Heart right ventricle (tissue), 16 donors: Measurements from ENCODE around the gene ADAMTS14. TPM values are rescaled to one million over a fixed set of nuclear protein-coding genes. Genes with fewer than 3 reads are reported as not detected.

Experiments used
- ATAC-seq, 8 donors: fragments of 200-7000 bp; cut with Tn5 transposase; one replicate each; pipeline ENCODE4 v1.9.1; 2020; ENCODE audit warnings: mild to moderate bottlenecking in 8 of 8, moderate library complexity in 8 of 8, moderate number of reproducible peaks in 1 of 8
- DNase-seq, 2 donors: peaks; one replicate each; pipeline ENCODE4 v3.0.0-alpha.2; 2020
- H3K27ac ChIP-seq, 10 donors: fragments of 200-600 bp; sonication (generic) in 2 of 10; one replicate each; pipeline versions ENCODE4 v1.5.0 to v1.8.0; 2020 to 2022; ENCODE audit warnings: mild to moderate bottlenecking in 3 of 10
- H3K27me3 ChIP-seq, 7 donors: fragments of 200-600 bp; one replicate each; pipeline ENCODE4 v1.8.0; 2021 to 2022; ENCODE audit warnings: mild to moderate bottlenecking in 2 of 7
- H3K36me3 ChIP-seq, 9 donors: fragments of 200-600 bp; sonication (generic) in 1 of 9; one replicate each; pipeline versions ENCODE4 v1.5.0 to v1.8.0; 2020 to 2022; ENCODE audit warnings: mild to moderate bottlenecking in 2 of 9
- H3K4me1 ChIP-seq, 9 donors: fragments of 200-600 bp; sonication (generic) in 1 of 9; one replicate each; pipeline versions ENCODE4 v1.5.0 to v1.8.0; 2020 to 2022; ENCODE audit warnings: mild to moderate bottlenecking in 4 of 9
- H3K4me3 ChIP-seq, 10 donors: fragments of 200-600 bp; sonication (generic) in 2 of 10; one replicate each; pipeline versions ENCODE4 v1.5.0 to v1.8.0; 2020 to 2022; ENCODE audit warnings: mild to moderate bottlenecking in 7 of 10, moderate library complexity in 2 of 10
- H3K9me3 ChIP-seq, 11 donors: fragments of 200-600 bp in 10 of 11; sonication (generic) in 2 of 11; one replicate each; pipeline versions ENCODE4 v1.5.0 to v1.8.0; 2013 to 2022; ENCODE audit warnings: mild to moderate bottlenecking in 2 of 11, control low read depth in 1 of 11, moderate library complexity in 1 of 11
- WGBS, 2 donors: extraction: QIAGEN DNeasy Blood & Tissue Kit; methylation state at CpG; one replicate each; pipeline ENCODE4 v1.1.7; 2013; ENCODE audit warnings: inconsistent platforms in 1 of 2; 5-methylcytosine and 5-hydroxymethylcytosine counted together
- intact Hi-C, 10 donors: fragments of 100-400 bp; cut with DNase I; formaldehyde crosslinking; loops; one replicate each; pipeline versions ENCODE4 v1.11.1 to v1.14.2; 2022
- polyA plus RNA-seq, 2 donors: library from polyadenylated mRNA; stranded (reverse); fragments of 200-250 nt; gene quantifications; one replicate each; pipeline ENCODE4 v1.2.3, GENCODE V29; 2013
- total RNA-seq, 10 donors: library from RNA; stranded (reverse); fragmentation: NEBNext Ultra II Directional in 3 of 10; extraction: Animal tissue kit (Norgen Biotek cat#: 25700) in 3 of 10; gene quantifications; one replicate each; pipeline versions ENCODE4 v1.2.1 to v1.2.4, GENCODE V29; 2021 to 2023
- TF ChIP-seq, protein P1 (sequence below), 9 donors: fragments of 200-600 bp; sonication (generic) in 2 of 9; IDR thresholded peaks; one replicate each; pipeline versions ENCODE4 v1.5.0 to v1.8.0; 2021 to 2022; ENCODE audit warnings: antibody characterized with exemption in 9 of 9, mild to moderate bottlenecking in 5 of 9, moderate library complexity in 1 of 9
- donor health status: Arrhythmogenic right ventricular cardiomyopathy.
- donor health status: ischemic (EF 13 %, LVEDD 7.1; RV severe dilation, severe dysfunction).
- donor health status: healthy with polysubstance abuse.
- donor health status: DM: no; HTN: yes; CAD: no.
- donor health status: DM: no; HTN: no; CAD: no.
- donor health status: ischemic (EF 25% LVEDD 6.9; RV normal size, moderate dysfunction).
- donor health status: ischemic (EF 25% LVEDD 5.7; RV mildly dilated, moderate dysfunction).
- donor health status: healthy.
- donor health status: DM: yes; HTN: yes; CAD: no.
- donor health status: Ischemic cardiomyopathy.
- donor health status: ischemic (EF 35%, LVEDD 5.7; RV mildly dilated, moderate dysfunction).
- donor health status: nonischemic (EF 11% LVEDD 7.7; RV severe dilation, severe dysfunction).
- donor health status: DM: yes; HTN: yes; CAD: no.
- donor health status: PGD.
- donor health status: ischemic (EF 29% LVEDD 5.4; RV normal size, mild dysfunction).
- donor health status: nonischemic (EF 23%, LVEDD 6.1; RV moderate dilation, normal function).

Gene ADAMTS14
- total and polyA plus RNA-seq, 12 donors: 0.08 to 1.4 (median 0.57) TPM

DNA sequence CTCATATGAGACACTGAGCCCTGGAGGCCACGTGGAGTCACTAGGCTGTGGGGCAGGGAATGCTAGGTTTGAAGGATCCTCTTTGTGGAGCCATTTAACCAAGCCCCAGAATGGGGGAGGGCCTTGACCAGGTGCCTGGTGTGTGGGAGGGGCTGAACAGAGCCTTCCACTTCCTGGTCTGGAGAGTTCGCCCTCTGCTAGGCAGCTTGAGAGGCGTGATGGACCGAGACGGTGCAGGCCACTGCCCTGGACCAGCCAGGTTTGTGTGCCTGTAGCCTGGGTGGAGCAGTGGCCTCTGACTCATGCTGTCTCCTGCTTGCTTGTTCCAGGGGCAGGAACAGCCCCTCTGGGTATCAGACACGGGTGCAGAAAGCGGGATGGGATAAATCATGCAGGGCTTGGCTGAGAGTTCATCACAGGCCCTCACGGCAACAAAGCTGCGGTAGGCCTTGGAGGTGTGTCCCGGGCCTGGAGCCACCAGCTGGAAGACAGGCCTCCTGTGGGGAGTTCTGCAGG lies 27.4 kb downstream of the ADAMTS14 start:
- intact Hi-C loops: no loop called here
- ATAC-seq (peak in 1 of 8 donors; percentile 24), DNase-seq (no peak)
- no peaks in the 10 kb centered on the region for H3K27me3 ChIP-seq
- H3K4me1 ChIP-seq: no peaks in the 10 kb centered on the region
- H3K9me3 ChIP-seq: no peaks in the 10 kb centered on the region
- no peak overlapping the region for H3K4me3 ChIP-seq
- no peaks in the 10 kb centered on the region for H3K36me3 ChIP-seq
- TF ChIP-seq, protein P1, sequence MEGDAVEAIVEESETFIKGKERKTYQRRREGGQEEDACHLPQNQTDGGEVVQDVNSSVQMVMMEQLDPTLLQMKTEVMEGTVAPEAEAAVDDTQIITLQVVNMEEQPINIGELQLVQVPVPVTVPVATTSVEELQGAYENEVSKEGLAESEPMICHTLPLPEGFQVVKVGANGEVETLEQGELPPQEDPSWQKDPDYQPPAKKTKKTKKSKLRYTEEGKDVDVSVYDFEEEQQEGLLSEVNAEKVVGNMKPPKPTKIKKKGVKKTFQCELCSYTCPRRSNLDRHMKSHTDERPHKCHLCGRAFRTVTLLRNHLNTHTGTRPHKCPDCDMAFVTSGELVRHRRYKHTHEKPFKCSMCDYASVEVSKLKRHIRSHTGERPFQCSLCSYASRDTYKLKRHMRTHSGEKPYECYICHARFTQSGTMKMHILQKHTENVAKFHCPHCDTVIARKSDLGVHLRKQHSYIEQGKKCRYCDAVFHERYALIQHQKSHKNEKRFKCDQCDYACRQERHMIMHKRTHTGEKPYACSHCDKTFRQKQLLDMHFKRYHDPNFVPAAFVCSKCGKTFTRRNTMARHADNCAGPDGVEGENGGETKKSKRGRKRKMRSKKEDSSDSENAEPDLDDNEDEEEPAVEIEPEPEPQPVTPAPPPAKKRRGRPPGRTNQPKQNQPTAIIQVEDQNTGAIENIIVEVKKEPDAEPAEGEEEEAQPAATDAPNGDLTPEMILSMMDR (IDR thresholded peaks at IDR 0.05): no peak
- no peak overlapping the region for H3K27ac ChIP-seq
- WGBS, 2 donors: 83 to 90% methylated on average over 10 of the region's 10 CpGs

DNA sequence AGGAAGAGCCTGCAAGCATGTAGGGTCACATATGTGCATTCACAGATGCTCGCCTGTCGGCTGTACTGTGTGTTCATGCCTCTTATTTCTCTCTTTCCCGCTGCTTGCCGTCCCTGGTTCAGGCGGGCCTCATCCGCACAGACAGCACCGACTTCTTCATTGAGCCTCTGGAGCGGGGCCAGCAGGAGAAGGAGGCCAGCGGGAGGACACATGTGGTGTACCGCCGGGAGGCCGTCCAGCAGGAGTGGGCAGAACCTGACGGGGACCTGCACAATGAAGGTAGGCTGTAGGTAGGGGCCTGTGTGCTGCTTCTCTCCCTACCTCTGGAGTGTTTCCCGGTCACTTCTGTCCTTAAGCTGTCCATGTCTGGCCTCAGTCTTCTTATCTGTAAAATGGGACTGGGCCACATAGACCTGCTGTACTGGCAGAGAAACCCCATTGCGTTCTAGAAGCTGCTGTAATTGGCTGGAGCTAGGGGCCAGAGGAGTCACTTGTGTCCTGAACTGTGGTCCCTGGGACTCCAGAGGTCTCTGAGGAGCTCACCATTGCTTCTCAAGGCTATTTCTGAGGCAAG lies 30.0 kb downstream of the ADAMTS14 start:
- Histone ChIP-seq H3K4me3 (no peak overlapping the region), H3K9me3 (no peaks in the 10 kb centered on the region), H3K27me3 (no peaks in the 10 kb centered on the region), H3K4me1 (no peaks in the 10 kb centered on the region), H3K27ac (no peak overlapping the region), H3K36me3 (no peaks in the 10 kb centered on the region)
- TF ChIP-seq, protein P1 (IDR thresholded peaks at IDR 0.05): no peak
- intact Hi-C loops: no loop called here
- DNase-seq (no peak), ATAC-seq (no peak)
- WGBS, 2 donors: 95% methylated on average over 15 of the region's 15 CpGs

DNA sequence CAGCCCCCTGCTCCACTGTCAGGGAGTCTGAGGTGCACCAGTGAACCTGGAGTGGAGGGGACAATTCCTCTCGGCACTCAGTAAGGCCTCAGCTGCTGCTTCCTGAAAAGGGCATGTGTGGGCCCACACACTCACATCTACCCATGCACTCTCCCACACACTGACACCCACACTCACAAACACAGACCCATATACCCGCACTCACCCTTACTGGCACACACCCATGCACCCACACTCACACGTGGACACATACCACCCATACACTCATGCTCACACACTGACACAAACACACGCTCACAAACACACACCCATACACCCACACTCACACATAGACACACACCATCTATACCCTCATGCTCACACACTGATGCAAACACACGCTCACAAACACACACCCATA lies 31.9 kb downstream of the ADAMTS14 start:
- WGBS, 2 donors: 94 to 95% methylated on average over 5 of the region's 5 CpGs
- Histone ChIP-seq H3K27me3 (no peaks in the 10 kb centered on the region), H3K4me1 (no peaks in the 10 kb centered on the region), H3K27ac (no peak overlapping the region), H3K36me3 (peaks cover 0 to 4% (median 0%) of the 10 kb centered on the region in 9 donors), H3K9me3 (no peaks in the 10 kb centered on the region), H3K4me3 (no peak overlapping the region)
- TF ChIP-seq, protein P1 (IDR thresholded peaks at IDR 0.05): no peak
- intact Hi-C loops: no loop called here
- DNase-seq (no peak), ATAC-seq (no peak)

DNA sequence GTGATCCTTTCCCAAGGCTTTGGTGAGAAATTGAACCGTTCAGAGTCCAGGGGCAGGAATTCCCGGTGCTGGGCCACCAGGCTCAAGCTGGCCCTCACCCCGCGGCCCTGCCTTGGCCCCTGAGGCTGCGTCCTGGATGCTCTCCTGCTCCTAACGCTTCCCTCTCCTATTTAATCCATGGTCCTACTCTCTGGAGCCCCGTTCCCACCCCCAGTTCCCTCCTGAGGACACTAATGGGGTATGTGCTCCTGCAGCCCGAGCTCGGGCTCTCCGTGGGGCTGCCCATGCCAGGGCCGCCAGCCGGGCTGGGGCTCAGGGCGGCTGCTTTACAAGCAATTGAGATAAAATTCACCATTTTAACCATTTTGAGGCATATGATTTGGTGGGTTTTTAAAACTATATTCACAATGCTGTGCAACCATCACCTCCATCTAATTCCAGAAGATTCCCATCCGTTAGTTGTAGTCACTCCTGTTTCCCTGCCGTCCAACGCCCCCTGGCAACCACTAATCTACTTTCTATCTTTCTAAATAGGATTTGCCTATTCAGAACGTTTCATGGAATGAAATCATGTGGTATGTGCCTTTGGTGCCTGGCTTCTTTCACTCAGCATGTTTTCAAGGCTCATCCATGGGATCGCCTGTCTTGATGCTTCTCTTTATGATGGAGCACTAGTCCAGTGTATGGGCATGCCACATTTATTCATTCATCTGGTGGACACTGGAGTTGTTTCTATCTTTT lies 33.0 kb downstream of the ADAMTS14 start:
- Histone ChIP-seq H3K27me3 (no peaks in the 10 kb centered on the region), H3K4me1 (no peaks in the 10 kb centered on the region), H3K9me3 (no peaks in the 10 kb centered on the region), H3K4me3 (no peak overlapping the region), H3K36me3 (peaks cover 0 to 4% (median 0%) of the 10 kb centered on the region in 9 donors), H3K27ac (no peak overlapping the region)
- DNase-seq (no peak), ATAC-seq (no peak)
- WGBS, 2 donors: 89 to 90% methylated on average over 18 of the region's 18 CpGs
- TF ChIP-seq, protein P1 (IDR thresholded peaks at IDR 0.05): no peak
- intact Hi-C loops: no loop called here
